Chondrocyte (in vitro differentiated cells): ENCODE data around the gene ADAMTSL1. TPM values are rescaled to one million over a fixed set of nuclear protein-coding genes. Genes with fewer than 3 reads are reported as not detected.

Experiments
- DNase-seq: peaks from one replicate; pipeline ENCODE4 v3.0.0; 2021; ENCODE audit warnings: mixed read lengths, low spot score
- H3K27ac Mint-ChIP-seq: one replicate; pipeline ENCODE4 v1.8.0; 2021; ENCODE audit warnings: mild to moderate bottlenecking, moderate library complexity, mixed read lengths; ENCODE audit not compliant: unreplicated experiment
- H3K27me3 Mint-ChIP-seq: 2 replicates; pipeline ENCODE4 v1.8.0; 2021; ENCODE audit warnings: low read depth, mixed read lengths
- H3K36me3 Mint-ChIP-seq: 2 replicates; pipeline ENCODE4 v1.8.0; 2021; ENCODE audit warnings: low read depth, mixed read lengths
- H3K4me1 Mint-ChIP-seq: 2 replicates; pipeline ENCODE4 v1.8.0; 2021; ENCODE audit warnings: low read depth, mild to moderate bottlenecking, mixed read lengths
- H3K4me3 Mint-ChIP-seq: one replicate; pipeline ENCODE4 v1.8.0; 2021; ENCODE audit warnings: mild to moderate bottlenecking, moderate library complexity, mixed read lengths; ENCODE audit not compliant: unreplicated experiment
- H3K9me3 Mint-ChIP-seq: 2 replicates; pipeline ENCODE4 v1.8.0; 2021; ENCODE audit warnings: low read depth, mixed read lengths
- CTCF ChIP-seq: fragments of 200-600 bp; sonication (generic); IDR thresholded peaks from 2 replicates; pipeline ENCODE4 v1.5.0; 2021; ENCODE audit warnings: antibody characterized with exemption, mild to moderate bottlenecking, moderate library complexity
- total RNA-seq: library from RNA; stranded (reverse); gene quantifications from 3 replicates; pipeline ENCODE4 v1.2.1, GENCODE V29; 2021

Gene ADAMTSL1
- total RNA-seq, 1 donor from 2014 or later = 1.0 TPM

DNA sequence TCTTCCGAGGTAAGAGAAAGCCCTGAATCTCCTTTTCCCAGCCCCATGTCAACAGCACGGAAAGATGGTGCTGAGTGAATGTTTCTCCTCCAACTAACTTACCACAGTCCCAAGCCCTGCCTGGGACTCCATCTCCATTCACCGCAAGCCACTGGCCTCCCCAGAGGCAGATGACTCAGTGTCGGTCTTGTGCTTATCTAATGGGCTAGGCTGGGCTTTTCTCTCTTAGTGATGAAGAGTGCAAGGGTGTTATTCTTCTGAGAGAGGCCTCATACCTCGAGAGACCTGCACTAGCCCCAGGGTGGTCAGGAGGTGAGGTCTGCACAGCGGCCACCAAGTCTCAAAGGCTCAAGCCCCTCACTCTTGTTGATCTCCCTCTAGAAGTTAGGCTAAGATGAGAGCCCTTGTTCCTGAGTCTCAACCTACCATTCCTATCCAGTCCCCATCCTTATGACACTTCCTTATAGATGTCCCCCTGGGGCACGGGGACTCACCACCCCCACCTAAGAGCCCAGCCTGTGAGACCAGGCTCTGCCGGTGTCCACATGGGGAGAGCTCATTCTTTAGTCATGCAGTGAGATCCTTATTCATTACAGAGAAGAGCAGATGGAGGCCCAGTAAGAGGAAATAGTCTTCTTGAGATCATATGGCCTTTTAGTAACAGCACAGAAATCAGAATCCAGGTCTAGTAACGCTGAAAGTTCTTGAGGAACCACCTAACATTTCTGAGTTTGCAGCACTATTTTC lies 432.1 kb downstream of the ADAMTSL1 start:
- peaks cover 4% of the 10 kb centered on the region for H3K36me3 Mint-ChIP-seq
- H3K4me3 Mint-ChIP-seq = no peak overlapping the region
- H3K4me1 Mint-ChIP-seq = peaks cover 36% of the 10 kb centered on the region
- H3K27ac Mint-ChIP-seq = no peak overlapping the region
- no peak for DNase-seq
- H3K9me3 Mint-ChIP-seq = peaks cover 21% of the 10 kb centered on the region
- H3K27me3 Mint-ChIP-seq = no peaks in the 10 kb centered on the region
- TF ChIP-seq CTCF = no peak

- H3K27ac Mint-ChIP-seq = no peak overlapping the region
- peaks cover 38% of the 10 kb centered on the region for H3K4me1 Mint-ChIP-seq
- H3K27me3 Mint-ChIP-seq = no peaks in the 10 kb centered on the region
- no peak for TF ChIP-seq CTCF
- H3K36me3 Mint-ChIP-seq = peaks cover 4% of the 10 kb centered on the region
- H3K4me3 Mint-ChIP-seq = no peak overlapping the region
- DNase-seq = no peak
- H3K9me3 Mint-ChIP-seq = peaks cover 14% of the 10 kb centered on the region
Observed at GRCh38 chr9:18906656-18907395, 432.9 kb downstream of the ADAMTSL1 start.

DNA sequence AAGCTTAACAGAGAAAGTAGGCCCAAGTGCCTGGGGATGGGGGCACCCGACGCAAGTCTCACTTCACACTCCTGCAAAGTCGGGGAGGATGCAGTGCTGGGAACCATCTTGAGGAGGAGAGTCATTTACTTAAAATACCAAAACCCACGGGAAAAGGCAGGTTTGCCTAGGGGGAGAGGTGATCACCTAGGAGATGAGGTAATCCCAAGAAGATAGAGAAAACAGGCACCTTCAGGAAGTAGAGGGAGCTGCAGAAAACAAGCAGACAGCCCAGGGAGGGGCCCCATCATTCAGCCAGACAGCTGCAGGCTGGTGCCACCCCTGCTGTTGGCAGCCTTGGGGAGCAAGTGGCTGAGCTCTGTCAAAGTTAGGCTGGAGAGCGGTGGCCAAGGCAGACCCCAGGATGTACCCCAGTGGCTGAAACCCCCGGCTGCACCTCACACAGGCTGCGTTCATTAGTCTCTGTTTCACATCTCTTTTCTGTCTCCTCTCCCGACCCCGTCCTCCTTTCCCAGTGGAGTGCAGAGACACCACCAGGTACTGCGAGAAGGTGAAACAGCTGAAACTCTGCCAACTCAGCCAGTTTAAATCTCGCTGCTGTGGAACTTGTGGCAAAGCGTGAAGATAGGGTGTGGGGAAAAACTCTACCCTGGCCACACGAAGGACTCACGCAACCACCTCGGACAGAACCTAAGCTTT lies 434.1 kb downstream of the ADAMTSL1 start:
- H3K36me3 Mint-ChIP-seq = no peaks in the 10 kb centered on the region
- no peak overlapping the region for H3K27ac Mint-ChIP-seq
- DNase-seq = no peak

GRCh38 chr9:18909140-18910018 lies 435.4 kb downstream of the ADAMTSL1 start:
- no peaks in the 10 kb centered on the region for H3K27me3 Mint-ChIP-seq
- no peak for TF ChIP-seq CTCF
- H3K4me1 Mint-ChIP-seq = peaks cover 41% of the 10 kb centered on the region
- no peak overlapping the region for H3K27ac Mint-ChIP-seq
- no peaks in the 10 kb centered on the region for H3K36me3 Mint-ChIP-seq
- H3K4me3 Mint-ChIP-seq = no peak overlapping the region
- H3K9me3 Mint-ChIP-seq = no peaks in the 10 kb centered on the region
- no peak for DNase-seq

More for the DNA sequence above, 434.1 kb downstream of the ADAMTSL1 start:
- H3K9me3 Mint-ChIP-seq = peaks cover 3% of the 10 kb centered on the region
- H3K4me1 Mint-ChIP-seq = peaks cover 38% of the 10 kb centered on the region
- no peak for TF ChIP-seq CTCF
- H3K4me3 Mint-ChIP-seq = no peak overlapping the region
- H3K27me3 Mint-ChIP-seq = no peaks in the 10 kb centered on the region
